Activated CD4-positive, alpha-beta T cell treated with anti-CD3 and anti-CD28 coated beads for 36 hours (primary cell): ENCODE results near the gene IL16. TPM values are rescaled to one million over a fixed set of nuclear protein-coding genes. Genes with fewer than 3 reads are reported as not detected.
A peak's percentile ranks its signal among the peaks of the same experiment; 100 is the strongest.

Experiments used
- ATAC-seq: fragments of 200-7000 bp; cut with Tn5 transposase; one replicate; pipeline ENCODE4 v1.10.0; 2021; ENCODE audit warnings: mild to moderate bottlenecking, moderate library complexity
- CTCF ChIA-PET: fragments of 350-600 bp; sonication (Branson Sonifier 250); formaldehyde crosslinking; loops from one replicate; lab custom pipeline; 2021; ENCODE audit warnings: antibody characterized with exemption; lab: Charles Lee
- POLR2A ChIA-PET: fragments of 350-600 bp; sonication (Branson Sonifier 250); formaldehyde crosslinking; loops from one replicate; lab custom pipeline; 2021; ENCODE audit warnings: antibody characterized with exemption, inconsistent platforms; lab: Charles Lee
- DNase-seq: peaks from one replicate; pipeline ENCODE4 v3.0.0-alpha.2; 2020
- H3K27ac Mint-ChIP-seq: one replicate; pipeline ENCODE4 v1.8.0; 2021; ENCODE audit warnings: mixed read lengths
- H3K27me3 Mint-ChIP-seq: one replicate; pipeline ENCODE4 v1.8.0; 2021; ENCODE audit warnings: mixed read lengths
- H3K36me3 Mint-ChIP-seq: one replicate; pipeline ENCODE4 v1.8.0; 2021; ENCODE audit warnings: low read depth, mixed read lengths
- H3K4me1 Mint-ChIP-seq: one replicate; pipeline ENCODE4 v1.8.0; 2021; ENCODE audit warnings: mixed read lengths
- H3K4me3 Mint-ChIP-seq: one replicate; pipeline ENCODE4 v1.8.0; 2021; ENCODE audit warnings: mild to moderate bottlenecking, moderate library complexity, mixed read lengths
- H3K9me3 Mint-ChIP-seq: one replicate; pipeline ENCODE4 v1.8.0; 2021; ENCODE audit warnings: low read depth, mixed read lengths
- intact Hi-C, 2 experiments: fragments of 100-400 bp; cut with DNase I in 1 of 2; cut with micrococcal nuclease in 1 of 2; formaldehyde crosslinking; loops; one replicate each; pipeline versions ENCODE4 v1.14.2 to v1.15.1; 2022 to 2024; cut with DNase I, micrococcal nuclease
- total RNA-seq, 2 experiments: library from RNA; stranded (reverse); gene quantifications; one replicate each; pipeline ENCODE4 v1.2.3, GENCODE V29; 2021

IL16 gene
- total RNA-seq, 2 experiments from 2014 or later: 102 to 117 TPM

GRCh38 chr15:81302701-81303109, 106.0 kb downstream of the IL16 start:
- ATAC-seq (no peak), DNase-seq (no peak)
- ChIA-PET CTCF (interaction anchor here (1.2 to 5.0 kb wide), 7 partner anchors 9 to 36 kb away, joined by 3 to 31 read pairs (median 6); no protein-coding TSS in a partner anchor), POLR2A (interaction anchor here (0.7 to 2.6 kb wide), 2 partner anchors 21 to 92 kb away, joined by 6 to 8 read pairs; partner anchors contain the start of gene STARD5)
- peak overlapping the region; percentile 98 for H3K27ac Mint-ChIP-seq
- H3K4me3 Mint-ChIP-seq: peak overlapping the region; percentile 94
- H3K4me1 Mint-ChIP-seq: peaks cover 74% of the 10 kb centered on the region
- H3K9me3 Mint-ChIP-seq: no peaks in the 10 kb centered on the region
- peaks cover 99% of the 10 kb centered on the region for H3K36me3 Mint-ChIP-seq
- H3K27me3 Mint-ChIP-seq: no peaks in the 10 kb centered on the region
- intact Hi-C loops: loop anchor here (1.0 kb wide), 2 partner anchors 9 to 22 kb away; partner anchors contain the start of gene STARD5 (in 1 of the 2)

- ChIA-PET POLR2A (interaction anchor here (0.7 kb wide), 1 partner anchor 91 kb away, joined by 6 read pairs; no protein-coding TSS in a partner anchor), CTCF (interaction anchor here (0.8 to 5.0 kb wide), 9 partner anchors 8 to 163 kb away, joined by 3 to 31 read pairs (median 5); no protein-coding TSS in a partner anchor)
- ATAC-seq (no peak), DNase-seq (no peak)
- no peaks in the 10 kb centered on the region for H3K27me3 Mint-ChIP-seq
- peak overlapping the region; percentile 94 for H3K4me3 Mint-ChIP-seq
- H3K9me3 Mint-ChIP-seq: no peaks in the 10 kb centered on the region
- peaks cover 98% of the 10 kb centered on the region for H3K36me3 Mint-ChIP-seq
- intact Hi-C loops: loop anchor here in 1 of 2 experiments (1.0 kb wide), 1 partner anchor 10 kb away; no protein-coding TSS in a partner anchor
- peaks cover 75% of the 10 kb centered on the region for H3K4me1 Mint-ChIP-seq
- H3K27ac Mint-ChIP-seq: peak overlapping the region; percentile 98
These were observed 106.9 kb downstream of the IL16 start for GRCh38 chr15:81303244-81304225.

- POLR2A ChIA-PET: interaction anchor here (1.1 to 1.5 kb wide), 2 partner anchors 17 to 20 kb away, joined by 3 to 8 read pairs; partner anchors contain the start of gene STARD5
- peaks cover 98% of the 10 kb centered on the region for H3K36me3 Mint-ChIP-seq
- no peak for ATAC-seq
- CTCF ChIA-PET: interaction anchor here (0.6 to 1.6 kb wide), 5 partner anchors 21 to 164 kb away, joined by 3 to 5 read pairs (median 4); no protein-coding TSS in a partner anchor
- DNase-seq: no peak
- peak overlapping the region; percentile 94 for H3K4me3 Mint-ChIP-seq
- H3K4me1 Mint-ChIP-seq: peaks cover 75% of the 10 kb centered on the region
- intact Hi-C loops: no loop called here
- H3K27me3 Mint-ChIP-seq: no peaks in the 10 kb centered on the region
- peaks cover under 1% of the 10 kb centered on the region for H3K9me3 Mint-ChIP-seq
- peak overlapping the region; percentile 98 for H3K27ac Mint-ChIP-seq
These were observed 107.5 kb downstream of the IL16 start for GRCh38 chr15:81304226-81304625.

- DNase-seq (no peak), ATAC-seq (no peak)
- Mint-ChIP-seq H3K27me3 (no peaks in the 10 kb centered on the region), H3K9me3 (peaks cover 8% of the 10 kb centered on the region), H3K4me1 (peaks cover 88% of the 10 kb centered on the region), H3K27ac (no peak overlapping the region), H3K4me3 (no peak overlapping the region), H3K36me3 (peaks cover 97% of the 10 kb centered on the region)
- ChIA-PET POLR2A (interaction anchor here (0.7 to 1.6 kb wide), 3 partner anchors 12 to 22 kb away, joined by 3 to 6 read pairs (median 4); partner anchors contain the start of gene STARD5), CTCF (interaction anchor here (0.8 to 3.1 kb wide), 9 partner anchors 10 to 42 kb away, joined by 3 to 18 read pairs (median 3); partner anchors contain the start of gene STARD5)
- intact Hi-C loops: no loop called here
These were observed 111.6 kb downstream of the IL16 start for GRCh38 chr15:81308260-81308659.

- ATAC-seq (no peak), DNase-seq (no peak)
- Mint-ChIP-seq H3K9me3 (peaks cover 8% of the 10 kb centered on the region), H3K27ac (peak overlapping the region; percentile 63), H3K27me3 (no peaks in the 10 kb centered on the region), H3K4me3 (no peak overlapping the region), H3K36me3 (peaks cover 90% of the 10 kb centered on the region), H3K4me1 (peaks cover 81% of the 10 kb centered on the region)
- ChIA-PET CTCF (interaction anchor here (0.9 to 3.1 kb wide), 4 partner anchors 14 to 44 kb away, joined by 4 to 18 read pairs (median 9); no protein-coding TSS in a partner anchor), POLR2A (interaction anchor here (0.6 to 1.6 kb wide), 3 partner anchors 14 to 18 kb away, joined by 4 to 6 read pairs (median 5); partner anchors contain the start of gene STARD5)
- intact Hi-C loops: loop anchor here in 1 of 2 experiments (10.0 kb wide), 1 partner anchor 75 kb away; no protein-coding TSS in a partner anchor
These were observed 113.2 kb downstream of the IL16 start for GRCh38 chr15:81309647-81310450.

GRCh38 chr15:81310480-81310879, 113.8 kb downstream of the IL16 start:
- peaks cover 90% of the 10 kb centered on the region for H3K36me3 Mint-ChIP-seq
- DNase-seq: no peak
- ChIA-PET POLR2A (interaction anchor here (0.6 kb wide), 1 partner anchor 18 kb away, joined by 5 read pairs; no protein-coding TSS in a partner anchor), CTCF (interaction anchor here (0.7 to 2.3 kb wide), 3 partner anchors 18 to 100 kb away, joined by 3 to 9 read pairs (median 6); no protein-coding TSS in a partner anchor)
- no peak for ATAC-seq
- peak overlapping the region; percentile 63 for H3K27ac Mint-ChIP-seq
- H3K4me3 Mint-ChIP-seq: no peak overlapping the region
- no peaks in the 10 kb centered on the region for H3K27me3 Mint-ChIP-seq
- peaks cover 8% of the 10 kb centered on the region for H3K9me3 Mint-ChIP-seq
- intact Hi-C loops: loop anchor here in 1 of 2 experiments (10.0 kb wide), 1 partner anchor 74 kb away; no protein-coding TSS in a partner anchor
- peaks cover 81% of the 10 kb centered on the region for H3K4me1 Mint-ChIP-seq

GRCh38 chr15:81311752-81312464, 115.2 kb downstream of the IL16 start:
- peak overlapping the region; percentile 17 for H3K27ac Mint-ChIP-seq
- DNase-seq: no peak
- POLR2A ChIA-PET: interaction anchor here (0.6 to 1.0 kb wide), 2 partner anchors 37 to 369 kb away, joined by 3 to 4 read pairs; no protein-coding TSS in a partner anchor
- H3K9me3 Mint-ChIP-seq: peaks cover 8% of the 10 kb centered on the region
- ATAC-seq: peak; percentile 30
- no peaks in the 10 kb centered on the region for H3K27me3 Mint-ChIP-seq
- H3K36me3 Mint-ChIP-seq: peaks cover 84% of the 10 kb centered on the region
- no peak overlapping the region for H3K4me3 Mint-ChIP-seq
- H3K4me1 Mint-ChIP-seq: peaks cover 75% of the 10 kb centered on the region
- intact Hi-C loops: loop anchor here in 1 of 2 experiments (10.0 kb wide), 1 partner anchor 73 kb away; no protein-coding TSS in a partner anchor
- CTCF ChIA-PET: interaction anchor here (0.6 to 2.1 kb wide), 3 partner anchors 9 to 46 kb away, joined by 3 to 9 read pairs (median 6); no protein-coding TSS in a partner anchor

GRCh38 chr15:81312790-81313543, 116.3 kb downstream of the IL16 start:
- no peaks in the 10 kb centered on the region for H3K27me3 Mint-ChIP-seq
- peaks cover 8% of the 10 kb centered on the region for H3K9me3 Mint-ChIP-seq
- ChIA-PET CTCF (no interaction called here), POLR2A (no interaction called here)
- DNase-seq (no peak), ATAC-seq (no peak)
- intact Hi-C loops: loop anchor here in 1 of 2 experiments (10.0 kb wide), 1 partner anchor 72 kb away; no protein-coding TSS in a partner anchor
- peaks cover 78% of the 10 kb centered on the region for H3K36me3 Mint-ChIP-seq
- peaks cover 67% of the 10 kb centered on the region for H3K4me1 Mint-ChIP-seq
- H3K4me3 Mint-ChIP-seq: no peak overlapping the region
- H3K27ac Mint-ChIP-seq: peak overlapping the region; percentile 44

GRCh38 chr15:81313686-81314085, 117.0 kb downstream of the IL16 start:
- ChIA-PET POLR2A (no interaction called here), CTCF (interaction anchor here (0.5 to 0.9 kb wide), 2 partner anchors 48 to 317 kb away, joined by 3 read pairs; no protein-coding TSS in a partner anchor)
- H3K4me1 Mint-ChIP-seq: peaks cover 65% of the 10 kb centered on the region

More at GRCh38 chr15:81313686-81314085, 117.0 kb downstream of the IL16 start:
- ATAC-seq (no peak), DNase-seq (no peak)
- H3K36me3 Mint-ChIP-seq: peaks cover 77% of the 10 kb centered on the region
- intact Hi-C loops: loop anchor here in 1 of 2 experiments (10.0 kb wide), 1 partner anchor 71 kb away; no protein-coding TSS in a partner anchor
- H3K4me3 Mint-ChIP-seq: no peak overlapping the region
- H3K9me3 Mint-ChIP-seq: peaks cover 8% of the 10 kb centered on the region
- H3K27me3 Mint-ChIP-seq: no peaks in the 10 kb centered on the region
- no peak overlapping the region for H3K27ac Mint-ChIP-seq
